ENCODE results near the gene MYPOP. TPM values are rescaled to one million over a fixed set of nuclear protein-coding genes. Genes with fewer than 3 reads are reported as not detected.
"Not testable (repeated sequence)": the region's sequence is repeated elsewhere in the genome, so short reads cannot be mapped to it uniquely, and the experiment has no call there.

The MYPOP gene
- total RNA-seq, 1 experiment from 2014 or later, result 5.4 TPM

- ChIA-PET CTCF (no interaction called here), POLR2A (ENCODE audit: unreplicated experiment) (no interaction called here)
- Histone ChIP-seq H3K79me2 (ENCODE audit: low read length) (no peaks in the 10 kb centered on the region), H3K27me3 (ENCODE audit: low read length) (no peaks in the 10 kb centered on the region), H3K27ac (ENCODE audit: low read length) (no peak overlapping the region), H3K4me3 (ENCODE audit: low read length) (no peak overlapping the region), H3K9me3 (ENCODE audit: low read length) (no peaks in the 10 kb centered on the region), H3K9ac (ENCODE audit: low read length) (no peak overlapping the region), H3F3A (ENCODE audit: low read length, unreplicated experiment) (no peaks in the 10 kb centered on the region), H3K4me2 (ENCODE audit: low read length) (no peak overlapping the region), H4K20me1 (ENCODE audit: low read length) (no peaks in the 10 kb centered on the region), H3K4me1 (ENCODE audit: insufficient read depth, low read length) (no peaks in the 10 kb centered on the region), H3K36me3 (ENCODE audit: low read depth, low read length) (no peaks in the 10 kb centered on the region), H3K9me2 (replicated peaks; ENCODE audit: low read length) (no peaks in the 10 kb centered on the region), H2AFZ (ENCODE audit: low read length) (no peak overlapping the region)
- TF ChIP-seq EZH2 (IDR thresholded peaks at IDR 0.05; ENCODE audit: low read length, unreplicated experiment) (no peak), CTCF (conservative IDR thresholded peaks at IDR 0.05; ENCODE audit: low read depth, low read length) (no peak), EZH2phosphoT487 (IDR thresholded peaks at IDR 0.05; ENCODE audit: borderline replicate concordance, low read length) (no peak)
- ATAC-seq (no peak), DNase-seq (no peak)
- intact Hi-C loops (cut with micrococcal nuclease), result no loop called here
- no TSS peak for BruUV-seq (replicated peaks)
Measured at GRCh38 chr19:45870798-45871197, 31.6 kb downstream of the MYPOP start.

GRCh38 chr19:45867241-45867640 lies 35.2 kb downstream of the MYPOP start:
- H3F3A ChIP-seq (ENCODE audit: low read length, unreplicated experiment); H3K79me2 ChIP-seq (ENCODE audit: low read length); H2AFZ ChIP-seq (ENCODE audit: low read length); intact Hi-C loops (cut with micrococcal nuclease); POLR2A ChIA-PET (ENCODE audit: unreplicated experiment); DNase-seq; H4K20me1 ChIP-seq (ENCODE audit: low read length); BruUV-seq (replicated peaks); CTCF ChIA-PET; H3K9me2 ChIP-seq (replicated peaks; ENCODE audit: low read length); H3K4me2 ChIP-seq (ENCODE audit: low read length); H3K9ac ChIP-seq (ENCODE audit: low read length); H3K27ac ChIP-seq (ENCODE audit: low read length); H3K9me3 ChIP-seq (ENCODE audit: low read length); H3K36me3 ChIP-seq (ENCODE audit: low read depth, low read length); H3K4me1 ChIP-seq (ENCODE audit: insufficient read depth, low read length); H3K4me3 ChIP-seq (ENCODE audit: low read length); ATAC-seq: not testable (repeated sequence)
- peaks cover 13% of the 10 kb centered on the region for H3K27me3 ChIP-seq (ENCODE audit: low read length)

GRCh38 chr19:45866400-45867176 lies 35.8 kb downstream of the MYPOP start:
- intact Hi-C loops (cut with micrococcal nuclease), result no loop called here
- POLR2A ChIA-PET (ENCODE audit: unreplicated experiment), result no interaction called here

More at GRCh38 chr19:45866400-45867176, 35.8 kb downstream of the MYPOP start:
- CTCF ChIA-PET, result no interaction called here
- BruUV-seq (replicated peaks), result no TSS peak
- Histone ChIP-seq H3K4me1 (ENCODE audit: insufficient read depth, low read length) (no peaks in the 10 kb centered on the region), H2AFZ (ENCODE audit: low read length) (no peak overlapping the region), H3K9me2 (replicated peaks; ENCODE audit: low read length) (no peaks in the 10 kb centered on the region), H3K79me2 (ENCODE audit: low read length) (peaks cover 12% of the 10 kb centered on the region), H3K27ac (ENCODE audit: low read length) (no peak overlapping the region), H3K4me2 (ENCODE audit: low read length) (no peak overlapping the region), H3K9me3 (ENCODE audit: low read length) (no peaks in the 10 kb centered on the region), H3K9ac (ENCODE audit: low read length) (no peak overlapping the region), H3K4me3 (ENCODE audit: low read length) (no peak overlapping the region), H4K20me1 (ENCODE audit: low read length) (no peaks in the 10 kb centered on the region), H3F3A (ENCODE audit: low read length, unreplicated experiment) (no peaks in the 10 kb centered on the region), H3K36me3 (ENCODE audit: low read depth, low read length) (no peaks in the 10 kb centered on the region), H3K27me3 (ENCODE audit: low read length) (peaks cover 13% of the 10 kb centered on the region)
- no peak for ATAC-seq
- TF ChIP-seq CTCF (conservative IDR thresholded peaks at IDR 0.05; ENCODE audit: low read depth, low read length) (no peak), EZH2 (IDR thresholded peaks at IDR 0.05; ENCODE audit: low read length, unreplicated experiment) (no peak), EZH2phosphoT487 (IDR thresholded peaks at IDR 0.05; ENCODE audit: borderline replicate concordance, low read length) (no peak)
- DNase-seq, result no peak
